Astrocyte (in vitro differentiated cells and primary cell): ENCODE data around the gene USP30. TPM values are rescaled to one million over a fixed set of nuclear protein-coding genes. Genes with fewer than 3 reads are reported as not detected.
"Not testable (repeated sequence)": the region's sequence is repeated elsewhere in the genome, so short reads cannot be mapped to it uniquely, and the experiment has no call there.

Experiments used
- DNase-seq: peaks from one replicate; pipeline ENCODE4 v3.0.0-alpha.2; 2010; ENCODE audit warnings: low read depth
- FAIRE-seq: peaks from 2 replicates; lab custom pipeline; 2011; peaks lifted over from hg19 to GRCh38; lab: Jason Lieb, UNC
- H2AFZ ChIP-seq: 2 replicates; pipeline ENCODE4 v1.6.0; 2012; ENCODE audit warnings: low read depth, low read length, inconsistent platforms
- H3K27ac ChIP-seq: 2 replicates; pipeline ENCODE4 v1.5.1; 2011; ENCODE audit warnings: low read depth, low read length, inconsistent platforms
- H3K27me3 ChIP-seq: 2 replicates; pipeline ENCODE4 v1.6.0; 2011; ENCODE audit warnings: low read length, inconsistent platforms; ENCODE audit not compliant: insufficient read depth
- H3K36me3 ChIP-seq: 2 replicates; pipeline ENCODE4 v1.5.1; 2011; ENCODE audit warnings: low read length, inconsistent platforms; ENCODE audit not compliant: insufficient read depth
- H3K4me1 ChIP-seq: 2 replicates; pipeline ENCODE4 v1.5.1; 2011; ENCODE audit warnings: low read length, inconsistent platforms; ENCODE audit not compliant: insufficient read depth
- H3K4me2 ChIP-seq: 2 replicates; pipeline ENCODE4 v1.6.0; 2012; ENCODE audit warnings: low read length, inconsistent platforms
- H3K4me3 ChIP-seq: 2 replicates; pipeline ENCODE4 v1.5.1; 2011; ENCODE audit warnings: low read depth, mild to moderate bottlenecking, low read length, inconsistent platforms; ENCODE audit not compliant: insufficient read depth
- H3K79me2 ChIP-seq: 2 replicates; pipeline ENCODE4 v1.6.0; 2012; ENCODE audit warnings: mild to moderate bottlenecking, low read length, inconsistent platforms; ENCODE audit not compliant: insufficient read depth
- H3K9ac ChIP-seq: 2 replicates; pipeline ENCODE4 v1.6.0; 2012; ENCODE audit warnings: mild to moderate bottlenecking, low read length, inconsistent platforms
- H3K9me3 ChIP-seq: 2 replicates; pipeline ENCODE4 v1.5.1; 2012; ENCODE audit warnings: low read depth, mild to moderate bottlenecking, low read length, inconsistent platforms; ENCODE audit not compliant: insufficient read depth
- H4K20me1 ChIP-seq: 2 replicates; pipeline ENCODE4 v1.6.0; 2012; ENCODE audit warnings: low read length, inconsistent platforms; ENCODE audit not compliant: insufficient read depth
- H3K27ac Mint-ChIP-seq: one replicate; pipeline ENCODE4 v1.8.0; 2021; ENCODE audit warnings: mild to moderate bottlenecking, mixed read lengths; ENCODE audit not compliant: unreplicated experiment
- H3K27me3 Mint-ChIP-seq: one replicate; pipeline ENCODE4 v1.8.0; 2021; ENCODE audit warnings: low read depth, mixed read lengths; ENCODE audit not compliant: unreplicated experiment
- H3K36me3 Mint-ChIP-seq: one replicate; pipeline ENCODE4 v1.8.0; 2021; ENCODE audit warnings: low read depth, mixed read lengths; ENCODE audit not compliant: unreplicated experiment
- H3K4me1 Mint-ChIP-seq: one replicate; pipeline ENCODE4 v1.8.0; 2021; ENCODE audit warnings: low read depth, mixed read lengths; ENCODE audit not compliant: unreplicated experiment
- H3K4me3 Mint-ChIP-seq: one replicate; pipeline ENCODE4 v1.8.0; 2021; ENCODE audit warnings: mild to moderate bottlenecking, moderate library complexity, mixed read lengths; ENCODE audit not compliant: unreplicated experiment
- H3K9me3 Mint-ChIP-seq: one replicate; pipeline ENCODE4 v1.8.0; 2021; ENCODE audit warnings: mild to moderate bottlenecking, mixed read lengths; ENCODE audit not compliant: unreplicated experiment
- CTCF ChIP-seq: IDR thresholded peaks from 2 replicates; pipeline ENCODE4 v1.5.1; 2011; ENCODE audit warnings: low read depth, mild to moderate bottlenecking, inconsistent platforms, low read length, moderate library complexity; ENCODE audit not compliant: insufficient read depth
- EZH2 ChIP-seq: IDR thresholded peaks from 2 replicates; pipeline ENCODE4 v1.6.1; 2012; ENCODE audit warnings: mild to moderate bottlenecking, low read length, inconsistent platforms; ENCODE audit not compliant: insufficient read depth
- total RNA-seq: library from RNA; stranded (reverse); gene quantifications from 2 replicates; pipeline ENCODE4 v1.2.1, GENCODE V29; 2021

Gene USP30
- total RNA-seq, 1 donor from 2014 or later: 12.1 TPM

DNA sequence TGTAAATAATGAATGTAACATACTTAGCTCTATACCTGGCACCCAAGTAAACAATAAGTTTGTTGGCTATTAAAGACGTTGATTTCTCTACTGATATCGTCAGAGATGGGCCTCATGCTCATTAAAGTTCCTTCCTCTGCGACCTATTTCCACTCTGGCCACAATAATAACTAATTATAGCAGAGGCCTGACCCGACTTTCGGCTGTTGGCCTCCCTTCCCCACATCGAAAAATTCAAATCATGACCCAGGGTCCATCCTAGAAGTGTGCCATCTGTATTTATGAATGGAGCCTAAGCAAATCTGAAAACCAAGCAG is 321 bp upstream of the USP30 start:
- Histone ChIP-seq H3K27ac (peak overlapping the region; percentile 41), H3K9ac (peak overlapping the region; percentile 89), H3K27me3 (no peaks in the 10 kb centered on the region), H3K4me3 (peak overlapping the region; percentile 92), H3K4me2 (peak overlapping the region; percentile 88), H3K79me2 (peaks cover 18% of the 10 kb centered on the region), H2AFZ (peak overlapping the region; percentile 91), H4K20me1 (no peaks in the 10 kb centered on the region), H3K9me3 (no peaks in the 10 kb centered on the region), H3K4me1 (peaks cover 4% of the 10 kb centered on the region), H3K36me3 (no peaks in the 10 kb centered on the region)
- H3K27me3 Mint-ChIP-seq: no peaks in the 10 kb centered on the region
- no peaks in the 10 kb centered on the region for H3K9me3 Mint-ChIP-seq
- TF ChIP-seq EZH2 (no peak), CTCF (no peak)
- no peak for DNase-seq
- no peaks in the 10 kb centered on the region for H3K36me3 Mint-ChIP-seq
- H3K4me1 Mint-ChIP-seq: no peaks in the 10 kb centered on the region
- H3K27ac Mint-ChIP-seq: peak overlapping the region; percentile 97
- H3K4me3 Mint-ChIP-seq: peak overlapping the region; percentile 96
- FAIRE-seq: no peak

- no peaks in the 10 kb centered on the region for H3K27me3 Mint-ChIP-seq
- H3K4me2 ChIP-seq: peak overlapping the region; percentile 88
- no peak overlapping the region for H3K27ac ChIP-seq
- peaks cover 4% of the 10 kb centered on the region for H3K4me1 ChIP-seq
- H3K4me1 Mint-ChIP-seq: no peaks in the 10 kb centered on the region
- peak overlapping the region; percentile 91 for H2AFZ ChIP-seq
- H4K20me1 ChIP-seq: no peaks in the 10 kb centered on the region
- FAIRE-seq (no peak), DNase-seq (no peak)
- H3K36me3 ChIP-seq: peaks cover 2% of the 10 kb centered on the region
- H3K36me3 Mint-ChIP-seq: no peaks in the 10 kb centered on the region
- no peaks in the 10 kb centered on the region for H3K27me3 ChIP-seq
- TF ChIP-seq CTCF (no peak), EZH2 (no peak)
- peak overlapping the region; percentile 92 for H3K4me3 ChIP-seq
- no peaks in the 10 kb centered on the region for H3K9me3 ChIP-seq
- peak overlapping the region; percentile 93 for H3K27ac Mint-ChIP-seq
- H3K79me2 ChIP-seq: peaks cover 18% of the 10 kb centered on the region
- peak overlapping the region; percentile 89 for H3K9ac ChIP-seq
- peak overlapping the region; percentile 96 for H3K4me3 Mint-ChIP-seq
- H3K9me3 Mint-ChIP-seq: no peaks in the 10 kb centered on the region
Observed at GRCh38 chr12:109053382-109054123, 1.2 kb downstream of the USP30 start.

GRCh38 chr12:109054124-109054513 is 1.7 kb downstream of the USP30 start:
- not testable (repeated sequence) for H3K27ac Mint-ChIP-seq, H4K20me1 ChIP-seq, H3K36me3 Mint-ChIP-seq, H3K27me3 ChIP-seq, DNase-seq, H3K4me1 ChIP-seq, H3K4me1 Mint-ChIP-seq, H3K27ac ChIP-seq, H3K9ac ChIP-seq, H2AFZ ChIP-seq, H3K9me3 Mint-ChIP-seq, H3K27me3 Mint-ChIP-seq, H3K4me3 ChIP-seq, H3K36me3 ChIP-seq, FAIRE-seq, H3K9me3 ChIP-seq
- Histone ChIP-seq H3K79me2 (peaks cover 18% of the 10 kb centered on the region), H3K4me2 (peak overlapping the region; percentile 88)
- H3K4me3 Mint-ChIP-seq: peak overlapping the region; percentile 96
